Mucosa of descending colon (tissue), 3 donors: ENCODE results near the gene NEFH. TPM values are rescaled to one million over a fixed set of nuclear protein-coding genes. Genes with fewer than 3 reads are reported as not detected.

Source experiments
- ATAC-seq: fragments of 200-7000 bp; cut with Tn5 transposase; one replicate; pipeline ENCODE4 v1.9.1; 2020; ENCODE audit warnings: mild to moderate bottlenecking, moderate library complexity
- DNase-seq, 3 donors: peaks; one replicate each; pipeline ENCODE4 v3.0.0-alpha.2; 2020
- H3K36me3 ChIP-seq: fragments of 200-600 bp; one replicate; pipeline ENCODE4 v1.8.0; 2021; ENCODE audit warnings: low read depth, mild to moderate bottlenecking
- H3K4me1 ChIP-seq: fragments of 200-600 bp; one replicate; pipeline ENCODE4 v1.8.0; 2021; ENCODE audit warnings: low read depth, mild to moderate bottlenecking
- H3K4me3 ChIP-seq: fragments of 200-600 bp; one replicate; pipeline ENCODE4 v1.8.0; 2021; ENCODE audit warnings: mild to moderate bottlenecking
- H3K9me3 ChIP-seq: fragments of 200-600 bp; one replicate; pipeline ENCODE4 v1.8.0; 2021; ENCODE audit warnings: mild to moderate bottlenecking
- intact Hi-C, 2 donors: fragments of 100-400 bp; cut with DNase I in 1 of 2; cut with micrococcal nuclease in 1 of 2; formaldehyde crosslinking; loops; one replicate each; pipeline versions ENCODE4 v1.11.0 to v1.11.1; 2022; cut with DNase I, micrococcal nuclease
- total RNA-seq, 3 donors: library from RNA; stranded (reverse); fragmentation: NEBNext Ultra II Directional in 2 of 3; extraction: Animal tissue kit (Norgen Biotek cat#: 25700) in 2 of 3; gene quantifications; one replicate each; pipeline versions ENCODE4 v1.2.1 to v1.2.4, GENCODE V29; 2021 to 2023
- TF ChIP-seq, protein P1 (sequence below): fragments of 200-600 bp; IDR thresholded peaks from one replicate; pipeline ENCODE4 v1.8.0; 2022; ENCODE audit warnings: antibody characterized with exemption, mild to moderate bottlenecking
- donor health status: DM: no; HTN: no; CAD: no; lungs with moderate emphysema.
- donor health status: DM: no; HTN: no; CAD: no.
- donor health status: DM: no; HTN: yes; CAD: no.

NEFH gene
- total RNA-seq, 3 donors from 2014 or later = 0.19 to 2.3 (median 0.23) TPM

DNA sequence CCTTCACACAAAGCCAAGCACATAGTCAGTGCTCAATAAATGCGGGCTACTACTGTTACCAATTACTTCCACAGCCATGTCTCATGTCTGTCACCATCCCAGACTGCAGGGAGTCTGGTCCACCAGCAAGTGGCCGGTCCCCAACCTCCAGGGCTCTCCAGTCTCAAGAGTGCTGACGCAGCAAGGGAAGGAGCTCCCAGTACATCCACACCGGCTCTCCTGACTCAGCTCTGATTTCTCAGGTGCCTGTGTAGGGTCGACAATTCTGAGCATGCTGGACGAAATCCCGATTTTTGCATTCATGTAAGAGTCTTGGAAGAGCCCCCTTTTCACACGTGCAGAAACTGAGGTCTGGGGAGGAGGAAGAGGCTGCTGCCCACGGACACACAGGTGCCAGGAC is 10.3 kb upstream of the NEFH start:
- H3K9me3 ChIP-seq = no peaks in the 10 kb centered on the region
- intact Hi-C loops = no loop called here
- TF ChIP-seq, protein P1, sequence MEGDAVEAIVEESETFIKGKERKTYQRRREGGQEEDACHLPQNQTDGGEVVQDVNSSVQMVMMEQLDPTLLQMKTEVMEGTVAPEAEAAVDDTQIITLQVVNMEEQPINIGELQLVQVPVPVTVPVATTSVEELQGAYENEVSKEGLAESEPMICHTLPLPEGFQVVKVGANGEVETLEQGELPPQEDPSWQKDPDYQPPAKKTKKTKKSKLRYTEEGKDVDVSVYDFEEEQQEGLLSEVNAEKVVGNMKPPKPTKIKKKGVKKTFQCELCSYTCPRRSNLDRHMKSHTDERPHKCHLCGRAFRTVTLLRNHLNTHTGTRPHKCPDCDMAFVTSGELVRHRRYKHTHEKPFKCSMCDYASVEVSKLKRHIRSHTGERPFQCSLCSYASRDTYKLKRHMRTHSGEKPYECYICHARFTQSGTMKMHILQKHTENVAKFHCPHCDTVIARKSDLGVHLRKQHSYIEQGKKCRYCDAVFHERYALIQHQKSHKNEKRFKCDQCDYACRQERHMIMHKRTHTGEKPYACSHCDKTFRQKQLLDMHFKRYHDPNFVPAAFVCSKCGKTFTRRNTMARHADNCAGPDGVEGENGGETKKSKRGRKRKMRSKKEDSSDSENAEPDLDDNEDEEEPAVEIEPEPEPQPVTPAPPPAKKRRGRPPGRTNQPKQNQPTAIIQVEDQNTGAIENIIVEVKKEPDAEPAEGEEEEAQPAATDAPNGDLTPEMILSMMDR = no peak
- no peaks in the 10 kb centered on the region for H3K4me1 ChIP-seq
- H3K4me3 ChIP-seq = no peak overlapping the region
- H3K36me3 ChIP-seq = no peaks in the 10 kb centered on the region
- DNase-seq = no peak
- ATAC-seq = peak; percentile 7

DNA sequence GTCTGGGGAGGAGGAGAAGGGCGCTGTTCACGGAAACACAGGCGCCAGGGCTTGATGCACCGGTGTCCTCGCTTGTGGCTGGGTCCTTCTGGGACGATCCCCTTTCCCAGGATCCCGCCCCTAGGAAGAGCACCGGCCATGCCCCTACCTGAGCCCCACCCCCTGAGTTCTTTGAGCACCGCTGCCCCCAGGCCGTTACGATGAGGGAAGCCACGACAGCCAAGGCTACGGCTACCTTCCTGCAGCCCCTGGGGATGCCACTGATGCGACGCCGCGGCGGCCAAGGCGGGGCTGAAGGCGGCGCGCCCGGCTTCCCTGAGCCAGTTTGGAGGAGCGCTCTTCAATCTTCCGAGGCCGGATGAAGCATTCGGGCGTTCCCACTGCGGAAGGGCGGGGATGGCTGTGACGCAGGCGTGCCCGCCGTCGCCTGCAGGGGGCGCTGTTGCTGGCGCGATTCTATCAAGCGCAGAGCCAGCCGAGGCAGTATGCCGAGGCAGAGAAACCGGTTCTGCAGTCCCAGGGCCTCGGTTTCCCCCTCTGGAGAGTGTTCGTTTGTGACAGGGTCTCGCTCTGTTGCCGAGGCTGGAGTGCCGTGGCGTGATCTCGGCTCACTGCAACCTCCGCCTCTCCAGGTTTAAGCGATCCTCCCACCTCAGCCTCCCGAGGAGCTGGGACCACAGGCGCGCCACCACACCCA is 9.7 kb upstream of the NEFH start:
- intact Hi-C loops = no loop called here
- H3K4me1 ChIP-seq = no peaks in the 10 kb centered on the region

DNA sequence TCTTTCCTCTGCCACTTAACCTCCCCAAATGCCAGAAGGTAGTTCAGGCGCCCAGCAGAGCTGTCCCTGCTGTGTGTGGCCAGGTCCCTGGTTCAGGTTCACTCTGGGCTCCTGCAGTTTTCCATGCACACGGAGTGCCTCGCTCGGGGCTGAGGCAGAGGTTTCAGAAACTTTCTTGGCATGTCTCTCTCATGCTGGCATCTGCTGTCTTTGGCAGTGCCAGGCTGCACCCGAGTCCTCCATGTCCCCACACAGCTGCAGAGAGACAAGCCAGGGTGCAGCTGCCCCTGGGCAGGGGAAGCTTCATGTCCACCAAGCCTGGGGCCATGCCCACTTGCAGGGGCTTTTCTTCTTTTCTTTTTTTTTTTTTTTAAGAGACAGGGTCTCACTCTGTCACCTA is 7.0 kb upstream of the NEFH start:
- DNase-seq = no peak
- Histone ChIP-seq H3K36me3 (no peaks in the 10 kb centered on the region), H3K9me3 (no peaks in the 10 kb centered on the region), H3K4me1 (no peaks in the 10 kb centered on the region), H3K4me3 (no peak overlapping the region)
- intact Hi-C loops = no loop called here
- TF ChIP-seq, protein P1 = no peak
- ATAC-seq = no peak

More for the DNA sequence above, 9.7 kb upstream of the NEFH start:
- Histone ChIP-seq H3K4me3 (no peak overlapping the region), H3K36me3 (no peaks in the 10 kb centered on the region), H3K9me3 (no peaks in the 10 kb centered on the region)
- DNase-seq (peak; percentile 70 to 81 (median 75)), ATAC-seq (peak; percentile 98)
- TF ChIP-seq, protein P1 = peak; percentile 72

DNA sequence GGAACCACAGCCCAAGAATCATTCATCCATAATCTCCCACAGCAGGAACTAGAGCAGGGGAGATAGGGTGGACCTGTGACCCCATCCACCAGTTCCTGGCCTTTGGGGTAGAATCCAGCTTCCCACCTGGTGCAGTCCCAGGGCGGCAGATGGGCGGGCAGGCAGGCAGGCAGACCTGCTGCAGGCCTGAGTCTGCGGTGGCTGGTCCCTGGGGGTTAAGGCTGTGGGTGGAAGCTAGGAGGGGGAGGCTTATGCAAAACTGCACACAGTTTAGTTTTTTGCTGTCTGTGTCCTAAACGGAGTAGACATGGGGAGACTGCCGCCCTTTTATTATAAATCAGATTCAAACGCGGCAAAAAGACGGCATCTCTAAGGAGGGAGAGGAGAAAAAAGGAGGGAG is 4.5 kb upstream of the NEFH start:
- Histone ChIP-seq H3K4me1 (peaks cover 9% of the 10 kb centered on the region), H3K36me3 (no peaks in the 10 kb centered on the region), H3K4me3 (no peak overlapping the region), H3K9me3 (no peaks in the 10 kb centered on the region)
- DNase-seq = no peak
- ATAC-seq = no peak
- intact Hi-C loops = no loop called here
- TF ChIP-seq, protein P1 = no peak

DNA sequence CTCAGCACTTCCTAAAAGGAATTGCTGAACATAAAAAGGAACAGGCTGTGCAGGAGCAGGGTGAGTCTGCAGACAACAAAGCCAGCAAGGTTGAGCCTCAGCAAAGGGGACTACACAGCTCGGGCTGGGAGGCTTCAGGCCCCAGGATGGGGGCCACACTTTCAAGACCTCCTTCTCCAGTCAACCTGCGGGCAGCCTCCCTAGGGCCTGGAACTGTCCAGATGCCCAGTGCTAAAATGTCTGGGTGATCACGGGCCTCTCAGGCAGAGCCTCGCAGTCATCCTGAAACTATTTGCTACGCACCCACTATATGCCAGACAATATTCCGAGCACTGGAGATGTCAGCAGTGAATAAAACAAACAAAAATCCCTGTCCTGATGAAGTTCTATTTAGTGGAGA is 3.9 kb upstream of the NEFH start:
- Histone ChIP-seq H3K4me1 (peaks cover 9% of the 10 kb centered on the region), H3K4me3 (no peak overlapping the region), H3K9me3 (no peaks in the 10 kb centered on the region), H3K36me3 (no peaks in the 10 kb centered on the region)
- intact Hi-C loops = no loop called here
- TF ChIP-seq, protein P1 = no peak
- ATAC-seq (no peak), DNase-seq (no peak)
